Measurements from ENCODE around the gene DEFB129.

DNA sequence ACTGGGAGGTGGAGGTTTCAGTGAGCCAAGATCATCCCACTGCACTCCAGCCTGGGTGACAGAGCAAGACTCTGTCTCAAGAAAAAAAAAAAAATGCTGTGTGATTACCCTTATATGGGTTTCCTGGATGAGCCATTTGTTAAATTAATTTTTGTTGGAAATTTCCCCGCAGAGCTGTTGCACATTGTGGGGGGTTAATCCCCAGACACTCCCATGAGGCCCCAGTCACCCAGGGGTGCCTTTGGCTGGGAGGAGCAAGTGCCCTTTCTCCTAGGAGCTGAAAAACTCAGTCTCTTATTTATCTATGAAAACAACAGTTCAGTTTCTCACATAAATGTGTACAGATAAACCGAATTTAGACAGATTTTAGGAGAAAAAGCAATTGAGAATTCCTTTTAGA, 25.7 kb downstream of the DEFB129 start:
- TF ChIP-seq CTCF (IDR thresholded peaks at IDR 0.05) (no peak), ZFX (IDR thresholded peaks at IDR 0.05; ENCODE audit: borderline replicate concordance) (no peak)
